ENCODE results near the gene SCAMP5.

The SCAMP5 gene

DNA sequence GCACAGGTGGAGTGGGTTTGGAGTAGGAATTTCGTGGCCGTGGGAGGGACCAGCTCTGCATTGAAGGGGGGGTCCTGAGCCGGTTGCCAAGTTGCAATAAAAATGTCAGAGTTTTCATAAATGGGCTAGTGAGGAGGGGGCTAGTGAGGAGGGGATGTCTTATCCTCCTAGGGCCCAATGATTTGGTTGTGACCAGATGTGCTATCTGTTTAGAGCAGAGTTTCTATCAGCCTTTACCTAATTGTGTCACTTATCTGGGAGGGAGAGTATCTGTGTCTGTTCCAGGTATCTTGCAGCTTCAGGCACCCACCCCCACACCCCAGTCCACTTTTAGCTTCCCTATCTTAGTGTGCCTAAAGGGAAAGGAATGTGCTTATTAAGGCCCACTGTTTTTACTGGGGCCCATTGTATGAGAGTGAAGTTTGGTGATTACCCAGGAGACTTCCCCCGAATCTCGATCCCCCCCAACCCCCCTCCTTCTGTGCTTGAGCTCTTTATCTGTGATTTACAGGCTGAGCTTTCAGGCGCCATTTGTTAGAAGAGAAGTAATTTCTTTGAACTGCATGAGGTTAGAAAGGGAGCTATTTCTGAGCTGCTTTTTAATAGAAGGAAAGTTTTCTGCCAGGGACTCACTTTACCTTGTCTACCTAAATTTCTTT is 70.6 kb downstream of the SCAMP5 start:
- TF ChIP-seq, protein P1, sequence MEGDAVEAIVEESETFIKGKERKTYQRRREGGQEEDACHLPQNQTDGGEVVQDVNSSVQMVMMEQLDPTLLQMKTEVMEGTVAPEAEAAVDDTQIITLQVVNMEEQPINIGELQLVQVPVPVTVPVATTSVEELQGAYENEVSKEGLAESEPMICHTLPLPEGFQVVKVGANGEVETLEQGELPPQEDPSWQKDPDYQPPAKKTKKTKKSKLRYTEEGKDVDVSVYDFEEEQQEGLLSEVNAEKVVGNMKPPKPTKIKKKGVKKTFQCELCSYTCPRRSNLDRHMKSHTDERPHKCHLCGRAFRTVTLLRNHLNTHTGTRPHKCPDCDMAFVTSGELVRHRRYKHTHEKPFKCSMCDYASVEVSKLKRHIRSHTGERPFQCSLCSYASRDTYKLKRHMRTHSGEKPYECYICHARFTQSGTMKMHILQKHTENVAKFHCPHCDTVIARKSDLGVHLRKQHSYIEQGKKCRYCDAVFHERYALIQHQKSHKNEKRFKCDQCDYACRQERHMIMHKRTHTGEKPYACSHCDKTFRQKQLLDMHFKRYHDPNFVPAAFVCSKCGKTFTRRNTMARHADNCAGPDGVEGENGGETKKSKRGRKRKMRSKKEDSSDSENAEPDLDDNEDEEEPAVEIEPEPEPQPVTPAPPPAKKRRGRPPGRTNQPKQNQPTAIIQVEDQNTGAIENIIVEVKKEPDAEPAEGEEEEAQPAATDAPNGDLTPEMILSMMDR (IDR thresholded peaks at IDR 0.05; ENCODE audit: low read depth, low read length), result no peak
- no peak for DNase-seq (ENCODE audit: extremely low read depth, low read depth)

DNA sequence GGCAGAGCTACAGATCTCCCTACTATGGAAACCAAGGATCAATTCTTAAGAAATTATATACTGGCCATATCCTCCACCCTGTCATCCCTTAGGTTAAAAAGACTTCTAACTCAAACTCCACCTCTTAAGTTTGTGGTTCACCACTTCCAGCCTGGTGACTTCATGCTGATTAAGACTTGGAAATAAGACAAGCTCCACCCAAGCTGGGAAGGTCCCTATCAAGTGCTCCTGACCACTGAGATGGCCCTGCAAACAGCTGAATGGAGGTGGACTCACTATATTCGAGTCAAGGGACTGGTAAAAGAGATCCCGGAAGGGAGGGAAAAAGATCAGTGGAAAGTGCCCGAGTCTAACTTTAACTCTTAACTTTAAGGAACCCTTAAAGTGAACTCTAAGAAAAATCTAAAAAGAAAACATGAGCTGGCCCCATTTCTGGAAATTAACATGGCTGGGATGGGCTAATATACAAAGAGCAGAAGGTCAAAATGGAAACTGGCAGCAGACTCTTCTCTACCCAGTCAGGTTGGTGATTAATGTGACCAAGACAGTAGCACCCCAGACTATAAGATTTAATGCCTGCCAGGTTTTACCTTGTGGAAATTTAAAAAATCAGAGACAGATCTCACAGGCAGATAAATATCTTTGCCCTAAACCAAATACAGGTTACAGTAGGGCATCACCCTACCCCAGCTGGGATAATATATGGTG is 71.9 kb downstream of the SCAMP5 start:
- TF ChIP-seq, protein P1 (IDR thresholded peaks at IDR 0.05; ENCODE audit: low read depth, low read length), result no peak
- no peak for DNase-seq (ENCODE audit: extremely low read depth, low read depth)

DNA sequence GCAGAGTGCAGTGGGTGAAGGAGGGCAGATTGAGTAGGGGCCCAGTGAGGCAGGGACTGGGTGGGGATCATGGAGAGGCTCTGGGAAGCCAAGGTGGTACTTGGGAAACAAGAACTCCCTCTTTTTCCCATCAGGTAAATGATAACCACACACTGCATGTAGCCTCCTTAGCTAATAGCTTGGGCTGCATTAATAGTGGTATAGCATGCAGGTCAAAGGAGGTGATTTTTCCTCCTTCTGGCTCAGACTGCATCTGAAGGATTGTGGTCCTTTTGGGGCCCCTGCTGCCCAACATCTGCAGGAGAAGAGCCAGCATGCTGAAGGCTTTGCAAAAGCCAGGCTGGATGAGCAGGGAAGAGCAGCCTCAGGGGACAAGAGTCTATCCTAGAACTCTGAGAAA is 73.4 kb downstream of the SCAMP5 start:
- DNase-seq (ENCODE audit: extremely low read depth, low read depth), result no peak

DNA sequence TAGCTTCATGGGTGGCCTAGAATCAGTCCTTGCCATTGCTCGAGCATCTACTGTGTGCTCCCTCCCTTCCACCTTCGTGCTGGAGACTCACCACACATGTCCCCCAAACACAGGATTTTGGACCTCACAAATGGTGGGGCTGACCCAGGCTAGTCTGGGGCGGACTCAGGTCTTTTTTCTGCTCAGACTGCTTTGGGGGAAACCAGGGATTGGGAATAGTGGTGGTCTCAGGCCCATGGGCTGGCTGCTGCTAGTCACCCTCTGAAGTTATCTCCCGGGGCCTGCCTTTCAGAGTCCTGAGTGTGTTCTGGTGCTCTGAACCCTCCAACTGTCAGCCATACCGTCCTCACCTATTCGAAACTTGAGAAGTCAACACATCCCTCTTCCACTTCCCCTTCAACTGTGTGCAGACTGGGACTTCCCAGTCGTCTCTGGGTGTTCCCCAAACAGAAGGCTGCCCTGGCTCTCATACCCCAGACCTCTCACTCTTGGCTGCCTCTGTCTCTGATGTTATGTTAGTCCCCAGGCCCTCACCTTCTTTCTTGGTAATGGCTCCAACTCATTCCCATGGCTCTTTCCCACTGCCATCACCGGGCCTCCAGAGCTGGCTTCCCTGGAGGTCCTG is 74.0 kb downstream of the SCAMP5 start:
- TF ChIP-seq, protein P1 (IDR thresholded peaks at IDR 0.05; ENCODE audit: low read depth, low read length), result no peak
- DNase-seq (ENCODE audit: extremely low read depth, low read depth), result no peak

More for the DNA sequence above, 73.4 kb downstream of the SCAMP5 start:
- TF ChIP-seq, protein P1 (IDR thresholded peaks at IDR 0.05; ENCODE audit: low read depth, low read length), result no peak

DNA sequence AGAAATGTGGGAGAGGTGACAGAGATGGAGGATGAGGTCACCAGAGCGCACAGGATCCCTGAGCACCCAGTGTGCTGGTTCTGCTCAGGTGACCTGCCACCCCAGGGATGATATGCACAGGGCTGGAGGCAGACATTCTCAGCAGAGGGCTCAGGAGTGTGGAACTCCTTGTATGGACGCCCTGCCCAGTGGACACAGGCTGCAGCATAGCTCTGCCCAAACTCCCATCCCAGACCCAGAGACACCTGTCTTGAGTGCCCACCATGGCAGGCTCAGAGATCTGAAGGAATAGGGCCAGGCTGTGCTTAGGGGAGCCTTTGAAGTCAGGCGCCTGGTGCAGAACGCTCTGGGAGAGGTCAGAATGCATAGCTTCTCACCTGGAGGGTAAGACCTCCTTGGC is 75.3 kb downstream of the SCAMP5 start:
- TF ChIP-seq, protein P1 (IDR thresholded peaks at IDR 0.05; ENCODE audit: low read depth, low read length), result no peak
- no peak for DNase-seq (ENCODE audit: extremely low read depth, low read depth)
